Breast epithelium (tissue), 4 donors: Measurements from ENCODE around the gene TOM1L1. TPM values are rescaled to one million over a fixed set of nuclear protein-coding genes. Genes with fewer than 3 reads are reported as not detected.

Experiments used
- DNase-seq, 2 donors: peaks; one replicate each; pipeline ENCODE4 v3.0.0-alpha.2; 2019; ENCODE audit warnings: low spot score in 2 of 2
- H3K27ac ChIP-seq, 2 donors: fragments of 200-600 bp; sonication (generic) in 1 of 2; one replicate each; pipeline ENCODE4 v1.5.1; 2016 to 2019; ENCODE audit warnings: mild to moderate bottlenecking in 1 of 2
- H3K27me3 ChIP-seq, 2 donors: fragments of 200-600 bp; sonication (generic) in 1 of 2; one replicate each; pipeline versions ENCODE4 v1.5.1 to v1.6.0; 2017 to 2019; ENCODE audit warnings: control low read depth in 1 of 2, mild to moderate bottlenecking in 1 of 2
- H3K36me3 ChIP-seq: fragments of 200-600 bp; one replicate; pipeline ENCODE4 v1.5.1; 2019
- H3K4me1 ChIP-seq, 2 donors: fragments of 200-600 bp; sonication (generic); one replicate each; pipeline ENCODE4 v1.5.1; 2016 to 2019; ENCODE audit warnings: control low read depth in 1 of 2
- H3K4me3 ChIP-seq, 3 donors: fragments of 200-600 bp; sonication (generic); 1 replicate in 2 of 3; 2 replicates in 1 of 3; pipeline ENCODE4 v1.5.1; 2016 to 2019; ENCODE audit warnings: mild to moderate bottlenecking in 3 of 3, moderate library complexity in 2 of 3
- H3K9me3 ChIP-seq, 2 donors: fragments of 200-600 bp; sonication (generic) in 1 of 2; one replicate each; pipeline ENCODE4 v1.5.1; 2016 to 2019; ENCODE audit warnings: control low read depth in 1 of 2
- POLR2A ChIP-seq: fragments of 450-650 bp; IDR thresholded peaks from one replicate; pipeline ENCODE4 v1.6.1; 2016; ENCODE audit warnings: antibody characterized with exemption, mild to moderate bottlenecking, moderate library complexity
- POLR2AphosphoS5 ChIP-seq, 3 donors: sonication (generic); formaldehyde crosslinking; IDR thresholded peaks; one replicate each; pipeline ENCODE4 v1.6.1; 2017; ENCODE audit warnings: antibody characterized with exemption in 3 of 3
- intact Hi-C: fragments of 100-400 bp; cut with DNase I; formaldehyde crosslinking; loops from one replicate; pipeline ENCODE4 v1.15.1; 2023; ENCODE audit warnings: low total_unique reads
- total RNA-seq, 3 donors: library from RNA; depleted of rRNA; stranded (reverse); fragments of >200 nt; gene quantifications; one replicate each; pipeline ENCODE4 v1.1.0, GENCODE V29; 2016
- TF ChIP-seq, protein P1 (sequence below), 3 donors: fragments of 450-650 bp; IDR thresholded peaks; one replicate each; pipeline ENCODE4 v1.5.1; 2016 to 2017; ENCODE audit warnings: antibody characterized with exemption in 3 of 3, mild to moderate bottlenecking in 3 of 3, moderate library complexity in 3 of 3

TOM1L1 gene
- total RNA-seq, 3 donors from 2014 or later: 18.4 to 72.2 (median 47.2) TPM

DNA sequence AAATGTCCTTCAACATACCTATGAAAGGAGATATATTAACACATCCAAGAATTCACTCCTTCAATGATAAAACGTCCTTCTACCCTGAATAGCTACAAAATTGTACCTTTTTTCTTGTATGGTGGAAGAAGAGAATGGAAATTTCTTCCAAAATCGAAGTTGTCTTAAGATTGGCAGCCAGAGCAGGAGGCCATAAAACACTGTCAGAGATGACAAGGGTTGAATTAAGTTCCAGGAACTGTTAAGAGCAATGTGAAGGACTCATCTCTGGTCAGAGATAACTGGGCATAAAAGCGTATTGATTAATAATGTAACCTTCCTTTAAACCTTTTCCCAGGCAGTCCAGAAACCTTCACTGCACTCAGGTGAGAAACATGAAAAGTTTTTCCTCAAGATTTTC lies 12.9 kb upstream of the TOM1L1 start:
- no peaks in the 10 kb centered on the region for H3K9me3 ChIP-seq
- no peaks in the 10 kb centered on the region for H3K36me3 ChIP-seq
- no peak overlapping the region for H3K4me3 ChIP-seq
- DNase-seq: no peak
- H3K27me3 ChIP-seq: no peaks in the 10 kb centered on the region
- H3K27ac ChIP-seq: no peak overlapping the region
- TF ChIP-seq POLR2AphosphoS5 (IDR thresholded peaks at IDR 0.05) (no peak), POLR2A (no peak)
- TF ChIP-seq, protein P1, sequence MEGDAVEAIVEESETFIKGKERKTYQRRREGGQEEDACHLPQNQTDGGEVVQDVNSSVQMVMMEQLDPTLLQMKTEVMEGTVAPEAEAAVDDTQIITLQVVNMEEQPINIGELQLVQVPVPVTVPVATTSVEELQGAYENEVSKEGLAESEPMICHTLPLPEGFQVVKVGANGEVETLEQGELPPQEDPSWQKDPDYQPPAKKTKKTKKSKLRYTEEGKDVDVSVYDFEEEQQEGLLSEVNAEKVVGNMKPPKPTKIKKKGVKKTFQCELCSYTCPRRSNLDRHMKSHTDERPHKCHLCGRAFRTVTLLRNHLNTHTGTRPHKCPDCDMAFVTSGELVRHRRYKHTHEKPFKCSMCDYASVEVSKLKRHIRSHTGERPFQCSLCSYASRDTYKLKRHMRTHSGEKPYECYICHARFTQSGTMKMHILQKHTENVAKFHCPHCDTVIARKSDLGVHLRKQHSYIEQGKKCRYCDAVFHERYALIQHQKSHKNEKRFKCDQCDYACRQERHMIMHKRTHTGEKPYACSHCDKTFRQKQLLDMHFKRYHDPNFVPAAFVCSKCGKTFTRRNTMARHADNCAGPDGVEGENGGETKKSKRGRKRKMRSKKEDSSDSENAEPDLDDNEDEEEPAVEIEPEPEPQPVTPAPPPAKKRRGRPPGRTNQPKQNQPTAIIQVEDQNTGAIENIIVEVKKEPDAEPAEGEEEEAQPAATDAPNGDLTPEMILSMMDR (IDR thresholded peaks at IDR 0.05): no peak
- intact Hi-C loops: no loop called here
- H3K4me1 ChIP-seq: no peaks in the 10 kb centered on the region

DNA sequence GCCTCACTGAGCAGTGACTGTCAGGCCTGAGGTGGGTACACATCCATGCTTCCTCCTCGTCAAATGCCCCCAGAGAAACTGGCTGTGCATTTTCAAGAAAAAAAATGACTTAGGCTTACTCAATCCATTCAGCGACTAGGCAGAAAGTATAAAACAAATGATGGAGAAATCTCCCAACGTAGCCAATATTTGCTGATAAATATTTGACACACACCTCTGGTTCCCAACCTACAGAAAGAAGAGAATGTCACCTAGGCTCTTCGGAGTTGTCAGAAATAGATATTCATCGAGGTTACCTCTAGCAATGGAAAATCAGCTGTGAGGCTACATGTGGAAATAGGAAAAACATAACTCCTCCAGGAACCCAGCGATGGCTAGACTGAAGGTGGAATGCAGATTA lies 12.4 kb upstream of the TOM1L1 start:
- intact Hi-C loops: no loop called here

DNA sequence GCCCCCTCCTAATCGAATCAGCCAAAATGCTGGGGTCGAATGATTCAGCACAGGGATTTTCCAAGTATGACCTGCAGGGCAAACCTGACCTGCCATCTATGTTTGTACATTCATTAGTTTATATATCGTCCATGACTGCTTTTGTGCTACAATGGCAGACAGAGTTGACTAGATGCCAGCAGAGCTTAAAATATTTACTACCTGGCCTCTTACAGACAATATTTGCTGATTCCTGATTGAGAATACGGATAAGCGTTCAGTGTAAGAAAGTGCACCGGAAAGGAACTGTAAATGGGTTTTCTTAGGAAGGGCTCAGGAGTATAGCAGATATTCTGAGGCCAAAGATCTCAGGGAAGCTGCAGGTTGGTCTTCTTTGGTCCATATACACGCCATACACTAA lies 11.7 kb upstream of the TOM1L1 start:
- Histone ChIP-seq H3K9me3 (no peaks in the 10 kb centered on the region), H3K4me3 (no peak overlapping the region), H3K36me3 (no peaks in the 10 kb centered on the region), H3K4me1 (no peaks in the 10 kb centered on the region), H3K27ac (no peak overlapping the region), H3K27me3 (no peaks in the 10 kb centered on the region)
- no peak for DNase-seq
- intact Hi-C loops: no loop called here
- TF ChIP-seq, protein P1 (IDR thresholded peaks at IDR 0.05): no peak
- TF ChIP-seq POLR2A: no peak
- no peak for TF ChIP-seq POLR2AphosphoS5 (IDR thresholded peaks at IDR 0.05)

More for the DNA sequence above, 12.4 kb upstream of the TOM1L1 start:
- TF ChIP-seq POLR2AphosphoS5 (IDR thresholded peaks at IDR 0.05) (no peak), POLR2A (no peak)
- TF ChIP-seq, protein P1 (IDR thresholded peaks at IDR 0.05): no peak
- DNase-seq: no peak
- no peaks in the 10 kb centered on the region for H3K36me3 ChIP-seq
- H3K4me1 ChIP-seq: no peaks in the 10 kb centered on the region
- H3K27me3 ChIP-seq: no peaks in the 10 kb centered on the region
- H3K4me3 ChIP-seq: no peak overlapping the region
- no peak overlapping the region for H3K27ac ChIP-seq
- H3K9me3 ChIP-seq: no peaks in the 10 kb centered on the region

DNA sequence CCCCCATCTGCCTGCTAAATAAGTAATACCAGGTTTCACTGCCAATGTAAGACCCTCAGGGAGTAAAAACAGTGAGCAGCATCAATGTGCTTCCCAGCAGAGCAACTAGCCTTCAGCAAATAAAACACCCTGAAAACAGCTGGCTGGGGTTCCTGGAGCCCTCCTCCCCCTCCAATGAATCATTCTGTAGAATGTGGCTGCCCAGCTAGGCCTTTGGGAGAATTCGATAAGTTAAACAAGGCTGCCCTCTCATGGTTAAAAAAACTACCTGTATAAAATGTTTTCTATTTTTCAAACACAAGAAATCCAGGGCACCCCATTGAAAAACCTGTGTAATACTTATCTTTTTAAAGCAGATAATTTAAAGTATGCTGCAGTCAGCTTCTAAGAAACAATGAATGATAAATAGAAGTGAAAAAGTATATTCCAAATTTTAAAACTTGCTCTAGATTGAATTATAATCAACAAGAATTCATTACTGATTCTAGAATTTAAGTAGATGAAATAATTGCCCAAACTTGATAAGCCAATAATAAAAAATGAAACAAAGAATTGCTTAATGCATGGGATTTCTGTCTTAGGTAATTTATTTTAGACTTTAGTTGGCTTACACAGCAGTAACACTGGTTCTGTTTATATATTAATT lies 9.4 kb upstream of the TOM1L1 start:
- no peak overlapping the region for H3K4me3 ChIP-seq
- no peak for DNase-seq
- no peaks in the 10 kb centered on the region for H3K36me3 ChIP-seq
- no peaks in the 10 kb centered on the region for H3K27me3 ChIP-seq
- H3K27ac ChIP-seq: no peak overlapping the region
- no peaks in the 10 kb centered on the region for H3K9me3 ChIP-seq
- intact Hi-C loops: no loop called here
- no peaks in the 10 kb centered on the region for H3K4me1 ChIP-seq
- TF ChIP-seq, protein P1 (IDR thresholded peaks at IDR 0.05): peak in 2 of 3 donors; percentile 30 to 42
- TF ChIP-seq POLR2A (no peak), POLR2AphosphoS5 (IDR thresholded peaks at IDR 0.05) (no peak)

DNA sequence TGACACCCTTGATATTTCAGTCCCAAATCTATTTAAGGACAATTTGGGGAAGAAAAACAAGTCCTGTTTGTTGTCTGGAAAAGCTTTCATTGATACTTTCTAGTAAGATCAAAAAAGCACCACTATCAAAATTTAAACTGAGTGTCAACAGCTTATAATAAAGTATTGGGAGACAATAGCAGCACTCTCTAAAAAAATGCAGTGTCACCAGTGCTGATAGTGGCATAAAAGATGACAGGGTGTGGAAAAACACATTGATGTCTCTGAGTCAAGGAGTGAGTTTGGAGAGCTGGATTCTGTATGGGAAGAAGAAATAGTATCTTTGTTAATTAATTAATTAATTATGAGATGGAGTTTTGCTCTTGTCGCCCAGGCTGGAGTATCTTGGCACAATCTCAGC lies 8.3 kb upstream of the TOM1L1 start:
- DNase-seq: no peak
- no peak overlapping the region for H3K27ac ChIP-seq
- no peaks in the 10 kb centered on the region for H3K4me1 ChIP-seq
- H3K36me3 ChIP-seq: no peaks in the 10 kb centered on the region
- intact Hi-C loops: no loop called here
- H3K9me3 ChIP-seq: no peaks in the 10 kb centered on the region
- no peaks in the 10 kb centered on the region for H3K27me3 ChIP-seq
- no peak overlapping the region for H3K4me3 ChIP-seq
- TF ChIP-seq POLR2A (no peak), POLR2AphosphoS5 (IDR thresholded peaks at IDR 0.05) (no peak)
- TF ChIP-seq, protein P1 (IDR thresholded peaks at IDR 0.05): no peak
